Rectal smooth muscle tissue (tissue), 1 donor: ENCODE results near the gene DCP1B.

ENCODE experiments used
- H3K27ac ChIP-seq: one replicate; pipeline ENCODE4 v1.7.0; 2013; ENCODE audit warnings: low read depth, low read length, inconsistent platforms
- H3K27me3 ChIP-seq: one replicate; pipeline ENCODE4 v1.7.0; 2013; ENCODE audit warnings: low read length; ENCODE audit not compliant: control insufficient read depth, insufficient read depth
- H3K36me3 ChIP-seq: one replicate; pipeline ENCODE4 v1.7.0; 2013; ENCODE audit warnings: low read length; ENCODE audit not compliant: control insufficient read depth, insufficient read depth
- H3K4me1 ChIP-seq: one replicate; pipeline ENCODE4 v1.7.0; 2013; ENCODE audit warnings: low read length; ENCODE audit not compliant: control insufficient read depth, insufficient read depth
- H3K4me3 ChIP-seq: one replicate; pipeline ENCODE4 v1.7.0; 2013; ENCODE audit warnings: low read length
- H3K9ac ChIP-seq: one replicate; pipeline ENCODE4 v1.7.0; 2013; ENCODE audit warnings: low read length

DCP1B gene

DNA sequence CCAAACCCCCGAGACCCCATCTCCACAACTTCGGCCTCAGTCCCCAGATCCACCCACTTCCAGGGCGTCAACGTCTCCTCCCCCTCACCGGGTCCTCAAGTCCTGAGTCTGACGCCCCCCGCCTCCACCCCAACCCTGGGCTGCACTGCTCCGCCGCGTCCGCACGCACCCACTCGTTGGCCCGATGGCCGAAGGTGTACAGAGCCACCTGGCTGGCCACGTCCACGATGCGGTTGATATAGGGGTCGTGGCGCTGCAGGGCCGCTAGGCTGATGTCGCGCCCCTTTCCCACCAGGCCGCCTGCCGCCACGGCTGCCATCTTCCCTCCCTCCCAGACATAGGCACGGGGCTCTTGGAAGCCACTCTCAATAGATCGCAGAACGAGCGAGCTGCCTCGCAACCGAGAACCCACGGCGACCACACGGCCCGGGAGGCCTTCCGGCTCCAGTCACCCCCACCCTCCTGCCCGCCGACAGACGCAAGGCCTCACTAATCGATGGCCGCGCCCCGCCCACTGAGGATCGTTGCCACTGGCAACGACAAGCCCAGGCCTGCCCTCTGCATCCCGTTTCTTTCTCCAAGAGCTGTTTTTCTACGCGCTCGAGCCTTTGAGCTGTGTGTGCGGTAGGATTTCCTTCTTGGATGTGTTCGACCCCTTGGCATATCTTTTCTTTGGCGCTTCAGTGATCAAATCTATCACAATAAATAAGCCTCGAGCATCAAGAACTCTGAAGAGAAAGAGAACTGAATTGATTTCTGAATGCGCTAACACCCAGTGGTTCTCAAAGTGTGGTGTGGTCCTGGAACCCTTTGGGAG lies at the start of gene DCP1B:
Gene DCP1B, minus strand, starts transcription at position 345 of the 817 bp plus-strand sequence. Its CDS starts 26 bp downstream, at position 319.
- Histone ChIP-seq H3K27me3 (no peaks in the 10 kb centered on the region), H3K27ac (peak within 1 kb of the TSS; percentile 95), H3K36me3 (no peaks in the 10 kb centered on the region), H3K4me1 (peaks cover 27% of the 10 kb centered on the region), H3K4me3 (peak within 1 kb of the TSS; percentile 92), H3K9ac (peak within 1 kb of the TSS; percentile 74)

- peaks cover 8% of the 10 kb centered on the region for H3K27me3 ChIP-seq
- H3K27ac ChIP-seq: peak overlapping the region; percentile 93
- peaks cover 25% of the 10 kb centered on the region for H3K4me1 ChIP-seq
- peak overlapping the region; percentile 52 for H3K4me3 ChIP-seq
- H3K36me3 ChIP-seq: no peaks in the 10 kb centered on the region
- no peak overlapping the region for H3K9ac ChIP-seq
Measured at GRCh38 chr12:2053691-2054090, 49.4 kb upstream of the DCP1B start.

GRCh38 chr12:2052826-2053678 lies 48.8 kb upstream of the DCP1B start, which contains the start of gene CACNA1C:
TSS of gene CACNA1C (plus strand) at chr12:2052987. CDS start at chr12:2053563, 576 bp downstream.
- H3K27me3 ChIP-seq: peaks cover 8% of the 10 kb centered on the region
- peak within 1 kb of the TSS; percentile 93 for H3K27ac ChIP-seq
- H3K9ac ChIP-seq: peak within 1 kb of the TSS; percentile 67
- no peaks in the 10 kb centered on the region for H3K36me3 ChIP-seq
- H3K4me3 ChIP-seq: peak within 1 kb of the TSS; percentile 56
- peaks cover 22% of the 10 kb centered on the region for H3K4me1 ChIP-seq

DNA sequence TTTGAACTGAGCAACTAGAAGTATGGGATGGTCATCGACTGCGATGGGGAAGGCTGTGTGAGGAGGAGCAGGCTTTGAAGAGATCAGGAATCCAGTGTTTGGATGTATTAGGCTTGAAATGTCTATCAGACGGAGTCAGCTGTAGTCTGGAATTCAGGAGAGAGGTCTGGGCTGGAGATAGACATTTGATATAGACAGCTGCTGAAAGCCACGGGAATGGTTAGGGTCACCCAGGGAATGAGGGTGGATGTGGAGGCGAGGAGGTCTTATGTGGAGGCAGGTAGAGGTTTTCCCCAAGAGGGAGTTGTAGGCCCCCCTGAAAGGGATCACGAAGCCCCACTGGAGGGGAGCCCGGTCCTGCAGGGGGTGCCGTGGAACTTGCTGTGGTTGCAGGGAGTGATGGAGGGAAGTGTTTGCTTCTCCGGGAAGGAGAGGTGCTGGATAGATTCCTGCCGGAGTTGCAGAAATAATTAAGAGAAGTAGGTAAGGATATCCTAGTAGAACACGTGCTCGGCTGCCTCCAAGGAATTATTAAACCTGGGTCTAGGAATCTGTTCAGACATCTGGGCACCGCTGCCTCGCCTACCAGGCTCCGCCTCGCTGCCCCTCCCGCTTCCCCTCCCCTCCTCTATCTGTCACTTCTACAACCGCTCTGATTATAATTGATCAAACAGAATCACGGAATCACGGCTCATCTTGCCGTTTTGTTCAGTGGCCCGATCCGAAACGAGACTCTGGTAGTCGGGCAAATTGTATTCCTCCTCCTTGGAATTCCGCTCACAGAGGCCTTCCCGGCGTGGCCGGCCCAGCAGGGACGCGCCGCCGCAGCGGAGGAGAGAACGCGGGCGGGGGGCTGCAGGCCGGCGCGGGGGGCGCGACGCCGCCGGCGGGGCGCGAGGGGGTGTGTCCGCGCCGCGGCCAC lies 47.7 kb upstream of the DCP1B start:
- Histone ChIP-seq H3K4me1 (peaks cover 16% of the 10 kb centered on the region), H3K27me3 (peaks cover 8% of the 10 kb centered on the region), H3K9ac (no peak overlapping the region), H3K27ac (peak overlapping the region; percentile 68), H3K36me3 (no peaks in the 10 kb centered on the region), H3K4me3 (peak overlapping the region; percentile 56)

- no peaks in the 10 kb centered on the region for H3K36me3 ChIP-seq
- no peak overlapping the region for H3K4me3 ChIP-seq
- peaks cover 8% of the 10 kb centered on the region for H3K27me3 ChIP-seq
- peaks cover 7% of the 10 kb centered on the region for H3K4me1 ChIP-seq
- no peak overlapping the region for H3K27ac ChIP-seq
- H3K9ac ChIP-seq: no peak overlapping the region
Measured at GRCh38 chr12:2049604-2050540, 45.6 kb upstream of the DCP1B start.

- H3K27me3 ChIP-seq: peaks cover 8% of the 10 kb centered on the region
- H3K36me3 ChIP-seq: no peaks in the 10 kb centered on the region
- no peak overlapping the region for H3K4me3 ChIP-seq
- H3K4me1 ChIP-seq: peaks cover 7% of the 10 kb centered on the region
- no peak overlapping the region for H3K27ac ChIP-seq
- no peak overlapping the region for H3K9ac ChIP-seq
Measured at GRCh38 chr12:2047752-2048151, 43.5 kb upstream of the DCP1B start.

DNA sequence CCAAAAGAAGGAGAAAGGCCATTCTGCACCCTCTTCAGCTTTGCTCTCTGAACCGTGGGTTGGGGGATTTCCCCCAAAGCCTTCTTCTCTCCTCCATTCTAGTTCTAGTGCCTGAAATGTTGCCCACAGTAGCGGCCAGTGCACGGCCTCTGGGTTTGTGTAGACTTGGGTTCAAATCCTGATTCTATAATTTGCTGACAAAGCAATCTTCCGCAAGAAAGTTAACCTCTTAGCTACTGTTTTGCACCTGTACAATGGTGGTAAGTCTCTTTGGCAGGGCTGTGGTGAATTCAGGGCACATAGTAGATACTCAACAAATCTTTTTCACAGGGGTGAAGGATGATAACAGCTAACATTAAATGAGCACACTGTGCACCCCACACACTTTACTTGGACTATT lies 42.7 kb upstream of the DCP1B start:
- Histone ChIP-seq H3K36me3 (no peaks in the 10 kb centered on the region), H3K9ac (no peak overlapping the region), H3K4me1 (peaks cover 5% of the 10 kb centered on the region), H3K27ac (no peak overlapping the region), H3K4me3 (no peak overlapping the region), H3K27me3 (peaks cover 8% of the 10 kb centered on the region)

DNA sequence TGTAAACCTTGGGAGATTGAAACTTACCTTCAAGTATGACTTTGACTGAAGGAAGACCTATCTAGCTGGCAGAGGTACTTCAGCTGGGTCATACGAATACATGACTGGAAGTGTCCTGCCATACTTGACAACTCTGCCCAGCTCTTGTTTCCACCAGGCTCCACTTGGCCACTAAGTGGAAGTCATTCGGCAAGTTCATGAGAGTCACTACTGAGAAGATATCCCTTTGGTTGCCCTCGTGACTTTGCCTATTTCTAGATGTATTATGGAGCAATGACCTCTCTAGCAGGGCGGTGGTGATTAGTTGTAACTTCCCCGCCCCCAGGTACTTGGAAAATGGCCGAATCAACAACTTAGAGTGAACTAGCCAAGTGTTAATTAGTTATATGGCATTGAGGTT lies 39.9 kb upstream of the DCP1B start:
- no peak overlapping the region for H3K9ac ChIP-seq
- no peaks in the 10 kb centered on the region for H3K27me3 ChIP-seq
- H3K27ac ChIP-seq: no peak overlapping the region
- H3K4me3 ChIP-seq: no peak overlapping the region
- no peaks in the 10 kb centered on the region for H3K4me1 ChIP-seq
- H3K36me3 ChIP-seq: no peaks in the 10 kb centered on the region

- Histone ChIP-seq H3K4me3 (no peak overlapping the region), H3K9ac (no peak overlapping the region), H3K27me3 (no peaks in the 10 kb centered on the region), H3K36me3 (no peaks in the 10 kb centered on the region), H3K4me1 (no peaks in the 10 kb centered on the region), H3K27ac (no peak overlapping the region)
Measured at GRCh38 chr12:2043054-2043453, 38.8 kb upstream of the DCP1B start.

- no peak overlapping the region for H3K27ac ChIP-seq
- no peaks in the 10 kb centered on the region for H3K36me3 ChIP-seq
- H3K4me1 ChIP-seq: peaks cover 12% of the 10 kb centered on the region
- no peaks in the 10 kb centered on the region for H3K27me3 ChIP-seq
- H3K9ac ChIP-seq: no peak overlapping the region
- no peak overlapping the region for H3K4me3 ChIP-seq
Measured at GRCh38 chr12:2039034-2039433, 34.8 kb upstream of the DCP1B start.

DNA sequence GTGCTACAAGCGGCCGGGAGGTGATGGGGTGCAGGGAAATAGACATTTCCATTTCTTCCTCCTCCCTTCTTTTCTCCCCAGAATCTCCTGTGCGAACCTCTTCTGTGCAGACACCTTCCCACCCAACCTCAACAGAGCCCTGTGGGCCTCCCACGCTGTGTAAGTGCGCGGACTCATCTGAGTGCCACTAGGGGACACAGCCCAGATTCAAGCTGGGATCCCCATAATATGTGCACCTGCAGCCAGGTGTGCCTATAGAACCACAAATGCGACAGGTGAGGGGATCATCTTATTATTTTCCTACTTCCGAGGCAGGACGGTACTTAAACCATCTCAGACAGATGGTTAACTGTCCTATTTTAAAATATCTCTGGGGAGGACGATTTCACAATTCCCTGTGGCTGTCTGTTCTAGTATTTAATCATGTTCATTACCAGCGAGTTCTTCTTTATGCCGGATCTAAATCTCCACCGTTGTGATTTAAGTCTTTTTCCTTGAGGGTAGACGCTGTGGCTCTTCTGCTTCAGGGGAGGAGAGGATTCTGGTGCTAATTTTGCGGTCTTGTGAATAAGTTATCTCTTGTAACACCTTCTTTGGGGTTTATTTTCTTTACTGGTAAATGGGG lies 31.3 kb upstream of the DCP1B start:
- Histone ChIP-seq H3K9ac (no peak overlapping the region), H3K4me1 (peaks cover 29% of the 10 kb centered on the region), H3K27ac (peak overlapping the region; percentile 27), H3K27me3 (no peaks in the 10 kb centered on the region), H3K36me3 (no peaks in the 10 kb centered on the region), H3K4me3 (peak overlapping the region; percentile 49)
